ENCODE measurements around the gene NDST1.

NDST1 gene

DNA sequence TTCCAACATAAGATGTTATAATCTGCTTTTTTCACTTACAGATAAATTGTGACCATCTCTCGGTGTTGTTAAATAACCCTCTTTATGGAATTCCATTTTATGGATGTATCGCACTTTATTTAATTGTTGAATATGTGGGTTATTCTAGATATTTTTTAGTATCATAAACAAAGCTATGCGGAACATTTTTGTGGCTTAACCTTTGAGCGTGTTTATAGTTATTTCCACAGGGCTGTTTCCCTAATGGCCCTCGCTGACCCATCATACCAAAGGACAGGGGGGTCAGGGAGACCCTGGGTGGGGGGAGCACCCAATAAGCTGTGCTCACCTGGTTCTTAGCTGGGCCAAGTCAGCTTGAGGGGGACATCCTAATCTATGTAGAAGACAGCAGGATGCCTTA lies 65.3 kb downstream of the NDST1 start:
- Histone ChIP-seq H2AFZ (ENCODE audit: low read depth, low read length, severe bottlenecking) (no peak overlapping the region), H3K79me2 (ENCODE audit: insufficient read depth, low read length) (no peaks in the 10 kb centered on the region), H3K9me2 (replicated peaks; ENCODE audit: insufficient read depth, low read length) (no peaks in the 10 kb centered on the region), H3K4me3 (ENCODE audit: insufficient read depth, low read length, poor library complexity, severe bottlenecking) (no peak overlapping the region), H4K20me1 (ENCODE audit: low read depth, low read length) (no peaks in the 10 kb centered on the region), H3K27me3 (ENCODE audit: low read length) (no peaks in the 10 kb centered on the region), H3F3A (ENCODE audit: insufficient read depth) (no peaks in the 10 kb centered on the region), H3K9ac (ENCODE audit: low read length) (no peak overlapping the region), H3K9me3 (ENCODE audit: insufficient read depth, low read length) (no peaks in the 10 kb centered on the region), H3K4me2 (ENCODE audit: low read depth, low read length, poor library complexity, severe bottlenecking) (no peak overlapping the region), H3K36me3 (ENCODE audit: low read length) (no peaks in the 10 kb centered on the region), H3K27ac (ENCODE audit: low read depth, low read length) (no peak overlapping the region)
- TF ChIP-seq EZH2phosphoT487 (conservative IDR thresholded peaks at IDR 0.05; ENCODE audit: low read length), result no peak
- TF ChIP-seq, protein P1, sequence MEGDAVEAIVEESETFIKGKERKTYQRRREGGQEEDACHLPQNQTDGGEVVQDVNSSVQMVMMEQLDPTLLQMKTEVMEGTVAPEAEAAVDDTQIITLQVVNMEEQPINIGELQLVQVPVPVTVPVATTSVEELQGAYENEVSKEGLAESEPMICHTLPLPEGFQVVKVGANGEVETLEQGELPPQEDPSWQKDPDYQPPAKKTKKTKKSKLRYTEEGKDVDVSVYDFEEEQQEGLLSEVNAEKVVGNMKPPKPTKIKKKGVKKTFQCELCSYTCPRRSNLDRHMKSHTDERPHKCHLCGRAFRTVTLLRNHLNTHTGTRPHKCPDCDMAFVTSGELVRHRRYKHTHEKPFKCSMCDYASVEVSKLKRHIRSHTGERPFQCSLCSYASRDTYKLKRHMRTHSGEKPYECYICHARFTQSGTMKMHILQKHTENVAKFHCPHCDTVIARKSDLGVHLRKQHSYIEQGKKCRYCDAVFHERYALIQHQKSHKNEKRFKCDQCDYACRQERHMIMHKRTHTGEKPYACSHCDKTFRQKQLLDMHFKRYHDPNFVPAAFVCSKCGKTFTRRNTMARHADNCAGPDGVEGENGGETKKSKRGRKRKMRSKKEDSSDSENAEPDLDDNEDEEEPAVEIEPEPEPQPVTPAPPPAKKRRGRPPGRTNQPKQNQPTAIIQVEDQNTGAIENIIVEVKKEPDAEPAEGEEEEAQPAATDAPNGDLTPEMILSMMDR (IDR thresholded peaks at IDR 0.05; ENCODE audit: insufficient read depth, low read length, poor library complexity, severe bottlenecking), result no peak

DNA sequence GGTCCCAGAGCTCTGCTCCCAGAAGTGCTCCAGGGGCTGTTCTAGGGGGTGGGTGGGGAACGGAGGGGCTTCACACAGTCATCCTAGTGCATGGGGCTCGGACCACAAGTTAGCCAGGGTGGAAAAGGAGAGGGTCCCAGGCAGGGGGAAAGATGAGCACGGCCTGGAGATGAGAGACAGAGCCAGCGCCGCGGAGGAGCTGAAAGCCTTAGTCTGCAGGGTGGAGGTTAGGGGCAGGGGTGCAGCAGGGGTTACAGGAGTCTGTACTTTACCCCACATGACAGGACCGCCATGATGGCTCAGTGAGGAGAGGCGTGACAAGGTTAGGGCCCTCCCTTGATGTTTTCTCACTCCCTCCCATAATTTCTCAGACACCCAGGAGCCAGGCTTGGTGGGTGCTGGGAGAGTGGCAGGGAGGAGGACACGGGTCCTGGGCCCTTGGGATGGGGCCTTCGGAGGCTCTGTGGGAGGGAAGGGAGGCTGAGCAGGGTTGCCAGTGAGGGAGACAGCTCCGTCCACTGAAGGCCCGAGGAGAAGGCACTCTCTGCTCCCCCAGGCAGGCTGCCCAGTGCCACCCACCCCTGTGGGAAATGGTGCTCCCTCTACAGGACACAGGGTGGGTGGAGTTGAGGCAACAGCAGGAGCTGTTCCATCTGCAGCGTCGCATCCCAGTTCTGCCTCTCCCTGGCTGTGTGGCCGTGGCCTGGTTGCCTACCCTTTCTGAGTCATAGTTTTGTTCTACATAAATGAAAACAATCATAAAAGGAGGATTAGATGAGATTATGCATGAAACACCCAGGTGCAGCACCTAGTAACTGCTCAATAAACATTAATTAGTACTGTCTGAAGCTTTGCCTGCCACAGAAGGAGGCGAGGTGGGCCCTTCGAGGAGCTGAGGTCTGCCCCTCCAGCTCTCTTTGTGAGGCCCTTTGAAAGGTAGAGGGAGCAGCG lies 66.2 kb downstream of the NDST1 start:
- H3K27ac ChIP-seq (ENCODE audit: low read depth, low read length), result no peak overlapping the region
- H3K9me2 ChIP-seq (replicated peaks; ENCODE audit: insufficient read depth, low read length), result no peaks in the 10 kb centered on the region
- no peak overlapping the region for H3K9ac ChIP-seq (ENCODE audit: low read length)
- no peak overlapping the region for H2AFZ ChIP-seq (ENCODE audit: low read depth, low read length, severe bottlenecking)
- H4K20me1 ChIP-seq (ENCODE audit: low read depth, low read length), result no peaks in the 10 kb centered on the region
- no peaks in the 10 kb centered on the region for H3K9me3 ChIP-seq (ENCODE audit: insufficient read depth, low read length)
- TF ChIP-seq EZH2phosphoT487 (conservative IDR thresholded peaks at IDR 0.05; ENCODE audit: low read length), result no peak
- TF ChIP-seq, protein P1 (IDR thresholded peaks at IDR 0.05; ENCODE audit: insufficient read depth, low read length, poor library complexity, severe bottlenecking), result no peak
- H3K36me3 ChIP-seq (ENCODE audit: low read length), result no peaks in the 10 kb centered on the region
- H3F3A ChIP-seq (ENCODE audit: insufficient read depth), result no peaks in the 10 kb centered on the region
- no peaks in the 10 kb centered on the region for H3K79me2 ChIP-seq (ENCODE audit: insufficient read depth, low read length)
- no peak overlapping the region for H3K4me2 ChIP-seq (ENCODE audit: low read depth, low read length, poor library complexity, severe bottlenecking)
- no peaks in the 10 kb centered on the region for H3K27me3 ChIP-seq (ENCODE audit: low read length)
- H3K4me3 ChIP-seq (ENCODE audit: insufficient read depth, low read length, poor library complexity, severe bottlenecking), result no peak overlapping the region

DNA sequence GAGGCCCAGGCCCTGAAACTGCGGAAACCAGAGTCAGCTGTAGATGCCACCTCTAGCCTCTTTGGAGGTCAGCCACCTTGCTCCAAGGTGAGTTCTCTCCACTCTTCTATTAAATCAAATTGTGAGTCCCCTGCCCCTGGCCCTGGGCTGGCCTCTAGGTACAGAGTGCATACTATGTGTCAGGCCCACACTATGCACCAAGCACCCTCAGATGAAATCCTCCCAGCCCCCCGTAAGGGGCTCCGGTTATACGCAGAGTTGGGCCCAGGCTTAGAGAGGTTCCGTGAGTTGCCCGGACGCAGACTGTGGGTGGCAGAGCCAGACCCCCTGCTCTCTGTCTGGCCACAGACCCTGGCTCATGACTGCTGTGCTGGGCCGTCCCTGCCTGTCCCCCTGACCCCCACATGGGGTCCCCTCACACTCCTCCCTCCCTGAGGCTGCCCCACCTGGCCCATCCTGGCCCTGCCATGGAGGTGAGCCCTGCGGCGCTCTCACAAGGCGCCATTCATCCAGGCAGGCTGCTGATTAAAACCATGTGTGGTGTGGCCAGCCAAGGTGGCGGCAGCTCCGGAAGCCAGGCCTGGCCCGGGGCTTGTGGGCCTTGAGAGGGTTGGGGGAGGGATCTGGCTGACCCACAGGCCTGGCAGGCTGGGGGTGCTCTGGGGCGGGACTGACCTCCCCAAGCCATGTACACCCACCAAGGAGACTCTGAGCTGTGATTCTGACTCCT lies 67.1 kb downstream of the NDST1 start:
- no peak for TF ChIP-seq EZH2phosphoT487 (conservative IDR thresholded peaks at IDR 0.05; ENCODE audit: low read length)
- TF ChIP-seq, protein P1 (IDR thresholded peaks at IDR 0.05; ENCODE audit: insufficient read depth, low read length, poor library complexity, severe bottlenecking), result no peak
- no peak overlapping the region for H3K4me2 ChIP-seq (ENCODE audit: low read depth, low read length, poor library complexity, severe bottlenecking)
- H3K36me3 ChIP-seq (ENCODE audit: low read length), result no peaks in the 10 kb centered on the region
- no peaks in the 10 kb centered on the region for H3K9me2 ChIP-seq (replicated peaks; ENCODE audit: insufficient read depth, low read length)
- no peaks in the 10 kb centered on the region for H3K79me2 ChIP-seq (ENCODE audit: insufficient read depth, low read length)
- H3K4me3 ChIP-seq (ENCODE audit: insufficient read depth, low read length, poor library complexity, severe bottlenecking), result no peak overlapping the region
- H3K9ac ChIP-seq (ENCODE audit: low read length), result no peak overlapping the region
- no peaks in the 10 kb centered on the region for H4K20me1 ChIP-seq (ENCODE audit: low read depth, low read length)
- no peaks in the 10 kb centered on the region for H3K9me3 ChIP-seq (ENCODE audit: insufficient read depth, low read length)
- no peak overlapping the region for H2AFZ ChIP-seq (ENCODE audit: low read depth, low read length, severe bottlenecking)
- no peak overlapping the region for H3K27ac ChIP-seq (ENCODE audit: low read depth, low read length)
- no peaks in the 10 kb centered on the region for H3F3A ChIP-seq (ENCODE audit: insufficient read depth)
- no peaks in the 10 kb centered on the region for H3K27me3 ChIP-seq (ENCODE audit: low read length)
